GM19238 (cell line): ENCODE measurements around the gene XCR1.
"Not testable (repeated sequence)": the region's sequence is repeated elsewhere in the genome, so short reads cannot be mapped to it uniquely, and the experiment has no call there.

ENCODE experiments used
- DNase-seq: peaks from one replicate; pipeline ENCODE4 v3.0.0; 2011; ENCODE audit warnings: low spot score; ENCODE audit not compliant: insufficient read length

XCR1 gene, protein sequence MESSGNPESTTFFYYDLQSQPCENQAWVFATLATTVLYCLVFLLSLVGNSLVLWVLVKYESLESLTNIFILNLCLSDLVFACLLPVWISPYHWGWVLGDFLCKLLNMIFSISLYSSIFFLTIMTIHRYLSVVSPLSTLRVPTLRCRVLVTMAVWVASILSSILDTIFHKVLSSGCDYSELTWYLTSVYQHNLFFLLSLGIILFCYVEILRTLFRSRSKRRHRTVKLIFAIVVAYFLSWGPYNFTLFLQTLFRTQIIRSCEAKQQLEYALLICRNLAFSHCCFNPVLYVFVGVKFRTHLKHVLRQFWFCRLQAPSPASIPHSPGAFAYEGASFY

DNA sequence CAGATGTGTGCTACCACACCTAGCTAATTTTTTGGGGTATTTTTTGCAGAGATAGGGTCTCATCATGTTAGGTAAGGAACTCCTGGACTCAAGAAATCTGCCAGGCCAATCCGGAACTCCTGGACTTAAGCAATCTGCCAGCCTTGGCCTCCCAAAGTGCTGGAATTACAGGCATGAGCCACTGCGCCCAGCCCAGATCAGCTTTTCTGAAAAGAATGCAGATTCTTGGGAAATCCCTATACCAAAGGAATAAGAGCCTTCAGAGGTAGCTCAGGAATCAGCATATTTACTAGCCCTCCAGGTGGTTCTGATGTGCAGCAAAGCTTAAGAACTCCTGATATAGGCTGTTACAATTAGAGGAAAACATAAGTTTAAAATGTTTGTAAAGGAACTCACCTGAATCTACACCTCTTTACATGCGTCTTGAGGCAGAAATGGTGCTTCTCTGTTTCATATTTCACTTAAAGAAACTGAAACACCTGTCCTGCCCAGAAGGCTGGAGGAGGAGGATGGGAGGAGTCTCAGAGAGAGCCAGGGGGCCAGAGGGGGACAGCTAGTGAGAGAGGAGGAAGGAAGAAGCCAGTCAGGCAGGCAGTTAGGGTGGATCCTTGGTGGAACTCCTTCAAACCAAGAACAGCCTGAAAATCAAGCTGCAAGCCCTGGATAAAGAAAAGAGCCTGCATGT is at the start of gene XCR1:
Gene XCR1 (minus strand): TSS at position 463 of the 685 bp plus-strand sequence. CDS start 5,536 bp downstream, outside the sequence.
- no peak for DNase-seq

DNA sequence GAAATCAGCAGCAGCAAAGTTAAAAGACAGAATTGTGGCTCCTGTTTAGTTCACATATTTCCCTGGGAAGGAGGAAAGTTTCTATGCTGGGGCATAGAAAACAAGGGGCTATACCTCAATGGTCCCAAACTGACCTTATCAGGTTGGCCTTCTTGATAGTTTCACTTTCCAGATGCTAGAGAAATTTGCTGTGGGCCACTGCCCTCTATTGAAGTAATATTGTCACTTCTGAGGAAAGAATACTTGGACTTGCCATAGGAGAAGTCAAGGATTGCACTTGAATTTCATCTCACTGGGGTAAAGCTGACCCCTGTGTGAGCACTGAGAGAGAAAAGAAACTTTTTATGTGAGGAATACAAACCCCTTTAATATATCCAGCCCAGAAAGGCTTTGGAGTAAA is 49.3 kb upstream of the XCR1 start:
- no peak for DNase-seq

DNA sequence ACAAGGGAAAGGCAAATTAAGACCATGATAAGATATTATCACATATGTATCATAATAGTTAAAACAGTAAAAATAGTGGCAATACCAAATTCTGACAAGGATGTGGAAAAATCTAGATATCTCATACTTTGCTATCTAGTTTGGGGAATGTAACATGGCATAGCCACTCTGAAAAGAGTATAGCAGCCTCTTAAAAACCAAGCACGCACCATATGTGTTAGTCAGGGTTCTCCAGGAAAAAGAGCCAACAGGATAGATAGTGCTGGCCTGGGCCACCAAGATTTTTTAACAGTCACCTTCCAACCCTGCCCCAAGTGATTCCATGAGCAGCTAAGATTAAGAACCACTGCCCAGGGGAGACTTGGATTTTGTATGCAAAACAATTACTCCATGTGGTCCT is 48.5 kb upstream of the XCR1 start:
- no peak for DNase-seq

DNA sequence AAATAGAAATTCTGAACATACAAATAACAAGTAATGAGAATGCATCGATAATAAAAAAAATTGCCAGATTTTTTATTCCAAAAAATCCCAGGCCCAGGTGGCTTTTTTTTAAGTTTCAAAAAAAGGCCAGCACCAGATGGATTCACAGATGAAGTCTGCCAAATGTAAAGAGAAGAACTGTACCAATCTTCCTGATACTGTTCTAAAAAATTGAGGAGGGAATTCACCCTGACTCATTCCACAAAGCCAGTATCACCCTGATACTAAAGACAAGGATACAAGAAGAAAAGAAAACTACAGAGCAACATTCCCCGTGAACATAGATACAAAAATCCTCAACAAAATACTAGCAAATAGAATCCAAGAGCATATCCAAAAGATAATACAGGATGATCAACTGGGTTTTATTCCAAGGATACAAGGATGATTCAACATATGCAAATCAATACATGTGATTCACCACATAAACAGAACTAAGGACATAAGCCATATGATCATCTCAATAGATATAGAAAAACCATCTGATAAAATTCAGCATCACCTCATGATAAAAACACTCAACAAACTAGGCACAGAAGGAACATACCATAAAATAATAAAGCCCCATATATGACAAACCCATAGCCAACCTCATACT is 44.1 kb upstream of the XCR1 start:
- no peak for DNase-seq

DNA sequence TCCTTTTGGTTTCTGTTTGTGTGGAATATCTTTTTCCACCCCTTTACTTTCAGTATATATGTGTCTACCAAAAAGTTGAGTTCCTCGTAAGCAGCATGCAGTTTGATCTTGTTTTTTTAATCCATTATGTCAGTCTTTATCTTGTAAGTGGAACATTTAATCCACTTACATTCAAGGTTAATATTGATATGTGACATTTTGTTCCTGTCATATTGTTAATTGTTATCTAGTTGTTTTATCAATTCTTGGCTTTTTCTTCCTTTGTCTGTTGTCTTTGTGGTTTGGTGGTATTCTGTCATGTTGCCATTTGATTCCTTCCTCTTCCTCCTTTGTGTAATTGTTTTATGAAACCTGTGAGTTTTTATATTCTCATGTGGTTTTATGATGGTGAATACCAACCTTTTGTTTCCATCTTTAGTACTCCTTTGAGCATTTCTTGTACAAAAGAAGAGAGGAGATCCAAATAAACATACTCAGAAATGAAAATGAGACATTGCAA is 43.4 kb upstream of the XCR1 start:
- no peak for DNase-seq

DNA sequence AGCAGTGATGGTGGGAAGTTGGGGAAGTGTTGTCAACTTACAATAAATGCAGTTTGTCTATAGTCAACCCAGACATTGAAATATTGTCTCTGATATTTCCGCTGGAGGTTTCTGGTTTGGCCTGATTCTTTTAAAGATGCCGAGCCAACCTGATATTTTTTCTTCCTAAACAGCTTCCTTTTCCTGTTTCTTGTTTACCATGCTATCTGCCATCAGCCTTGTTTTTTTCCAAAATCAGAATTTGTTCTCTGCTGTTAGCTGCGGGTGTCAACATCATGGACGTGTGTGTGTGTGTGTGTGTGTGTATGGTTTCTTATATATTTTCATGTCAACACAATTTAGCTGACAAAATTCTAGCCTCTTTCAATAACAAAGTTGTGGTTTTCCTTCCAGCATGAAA is 41.2 kb upstream of the XCR1 start:
- no peak for DNase-seq

DNA sequence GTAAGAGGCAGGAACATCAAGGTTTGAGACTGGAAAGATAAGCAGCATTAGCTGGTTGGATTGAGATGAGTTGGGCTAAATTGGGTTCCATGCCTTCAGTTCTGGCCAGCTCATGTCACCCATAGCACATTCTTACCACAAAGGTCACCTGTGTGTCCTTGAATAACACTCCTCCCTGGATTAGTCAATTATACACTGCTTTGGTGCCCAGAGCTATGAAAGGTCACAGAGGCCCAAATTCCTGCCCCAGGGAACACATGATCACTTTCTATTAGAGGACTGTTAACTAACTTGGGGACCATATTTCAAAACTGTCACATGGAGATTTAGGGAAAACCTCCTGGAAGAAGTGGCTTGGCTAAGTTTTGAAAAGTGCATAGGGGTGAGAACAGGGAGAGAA is 40.1 kb upstream of the XCR1 start:
- no peak for DNase-seq

DNA sequence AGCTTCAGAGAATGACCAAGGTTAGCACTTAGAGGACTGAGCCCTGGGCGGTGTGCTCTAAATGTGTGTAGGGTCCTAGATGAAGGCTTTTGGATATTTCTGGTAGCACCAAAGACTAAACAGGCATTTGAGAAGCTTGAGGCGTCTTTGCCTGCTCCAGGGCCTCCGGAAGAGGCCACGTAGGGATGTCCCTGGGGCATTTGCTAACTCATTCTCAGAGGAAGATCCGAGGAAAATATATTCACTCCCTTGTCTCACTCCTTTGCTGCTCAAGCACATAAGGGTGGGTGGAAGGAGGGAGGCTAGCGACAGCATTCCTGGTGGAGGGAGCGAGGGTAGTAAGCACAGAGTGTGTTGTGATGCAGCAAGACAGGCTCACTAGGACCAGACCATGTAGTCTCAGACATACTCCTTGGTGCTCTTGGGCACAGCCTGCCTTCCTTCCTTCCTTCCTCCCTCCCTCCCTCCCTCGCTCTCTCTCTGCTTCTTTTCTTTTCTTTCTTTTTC is 38.5 kb upstream of the XCR1 start:
- DNase-seq: no peak

DNA sequence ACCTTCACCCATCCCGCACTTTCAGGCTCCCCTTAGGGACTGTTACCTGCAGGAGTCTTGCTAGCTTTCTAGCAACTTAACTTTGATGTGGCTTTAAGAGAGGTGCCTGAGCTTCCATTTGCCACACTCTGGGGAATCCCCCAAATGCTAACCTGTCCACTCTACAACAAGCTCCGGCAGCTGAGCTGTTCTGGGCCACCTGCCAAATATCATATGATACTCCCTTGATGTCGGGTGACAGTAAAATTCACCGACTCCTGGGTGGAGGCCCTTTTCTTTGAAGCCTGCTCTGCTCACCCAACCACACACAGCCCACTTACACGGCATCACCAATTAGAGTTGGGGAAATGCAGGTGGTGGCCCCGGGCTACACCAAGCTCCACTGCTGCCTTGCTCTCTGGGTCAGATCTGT is 38.0 kb upstream of the XCR1 start:
- DNase-seq: no peak

DNA sequence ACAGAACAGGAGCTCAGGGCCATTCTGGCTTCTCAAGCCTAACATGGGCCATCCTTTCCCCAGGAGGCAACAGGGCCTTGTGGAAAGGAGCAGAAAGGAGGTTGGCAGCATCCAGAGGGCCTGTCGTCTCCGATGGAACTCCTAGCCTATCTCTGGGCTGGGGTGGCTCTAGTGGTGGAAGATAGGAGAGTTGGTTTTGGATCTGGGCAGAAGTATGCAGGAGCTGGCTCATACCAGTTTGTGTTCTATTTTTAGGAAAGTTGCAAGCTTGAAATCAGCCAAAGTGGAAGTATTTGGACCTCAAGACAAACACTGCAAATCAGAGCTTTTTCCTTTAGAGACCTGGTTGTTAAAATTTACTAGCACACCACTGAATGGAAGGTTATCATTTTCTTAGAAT is 35.4 kb upstream of the XCR1 start:
- no peak for DNase-seq

DNA sequence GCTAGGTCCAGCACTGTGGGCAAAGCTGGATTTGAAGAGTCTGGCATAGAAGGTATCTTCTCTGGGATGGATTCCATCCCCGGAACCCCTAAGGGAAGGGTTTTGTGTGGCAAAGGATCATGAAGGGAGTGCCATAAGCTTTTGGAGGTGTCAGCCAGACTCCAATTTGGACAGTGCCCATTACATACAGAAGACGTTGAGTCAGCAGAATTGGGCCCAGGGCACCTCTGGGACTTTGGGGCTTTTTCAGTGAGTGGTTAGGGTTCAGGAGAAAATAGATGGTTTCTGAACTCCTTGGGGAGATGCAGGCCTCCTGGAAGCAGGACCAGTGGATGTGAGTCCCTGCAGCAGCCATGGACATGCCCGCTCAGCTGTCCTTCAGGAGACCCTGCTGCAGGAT is 34.6 kb upstream of the XCR1 start:
- DNase-seq: no peak

DNA sequence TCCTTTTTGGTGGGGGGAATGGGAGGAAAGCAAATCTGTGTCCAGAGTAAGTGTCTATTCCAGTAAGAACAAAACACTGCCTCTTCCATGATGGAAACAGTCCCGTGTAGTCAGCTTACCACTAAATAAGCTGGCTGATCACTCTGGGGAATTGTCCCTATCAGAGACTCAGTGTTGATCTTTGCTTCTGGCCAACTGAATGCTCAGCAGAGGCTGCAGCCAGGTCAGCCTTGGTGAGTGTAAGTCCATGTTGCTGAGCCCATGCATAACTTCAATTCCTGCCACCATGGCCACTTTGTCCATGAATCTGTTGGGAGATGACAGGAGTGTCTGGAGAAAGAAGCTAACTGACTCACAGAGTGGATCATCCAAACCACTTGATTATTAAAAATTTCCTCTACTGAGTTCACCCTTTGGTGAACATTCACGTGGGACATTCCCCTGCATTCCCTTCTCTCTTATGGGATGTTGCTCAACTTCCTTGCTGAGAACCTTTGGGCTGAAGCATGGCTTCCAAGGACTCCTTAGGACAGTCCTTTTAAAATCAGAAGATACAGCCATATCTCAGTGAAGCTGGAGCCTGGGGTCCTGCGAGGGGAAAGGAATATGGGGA is 33.9 kb upstream of the XCR1 start:
- DNase-seq: no peak

DNA sequence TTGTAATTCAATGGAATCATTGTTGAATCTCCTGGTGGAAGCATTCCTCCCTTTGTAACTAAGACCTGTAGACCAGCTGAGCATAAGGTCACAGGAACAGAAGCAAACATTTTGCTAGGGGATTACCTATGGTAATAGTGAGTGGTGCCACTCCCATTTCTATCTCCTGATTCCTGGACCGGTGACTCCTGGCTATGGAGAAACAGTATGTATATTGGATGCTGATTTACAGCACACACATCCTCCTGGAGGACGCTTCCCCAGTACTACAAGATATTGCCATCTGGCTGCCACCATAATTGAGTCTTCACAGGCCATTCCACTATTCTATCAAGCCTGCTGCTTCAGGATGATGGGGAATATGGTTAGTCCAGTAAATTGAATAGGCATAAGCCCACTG is 33.3 kb upstream of the XCR1 start:
- DNase-seq: no peak

DNA sequence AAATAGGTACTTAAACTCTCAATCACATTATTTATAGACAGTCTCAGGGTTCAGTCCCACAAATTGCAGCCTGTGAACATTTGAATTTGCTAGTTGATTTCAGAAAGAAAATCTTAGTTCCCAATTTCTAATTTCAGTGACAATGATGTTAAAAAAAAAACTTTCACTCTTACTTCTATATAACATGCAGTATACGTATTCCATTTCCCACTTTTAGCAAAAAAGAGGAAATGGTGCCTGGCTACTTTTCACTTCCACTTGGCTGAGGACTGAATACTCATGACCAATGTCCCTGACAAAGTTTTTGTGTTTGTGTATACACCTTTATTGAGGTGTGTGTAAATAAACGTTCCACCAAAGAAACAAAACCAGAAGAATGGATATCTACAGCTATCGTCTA is 32.1 kb upstream of the XCR1 start:
- no peak for DNase-seq

DNA sequence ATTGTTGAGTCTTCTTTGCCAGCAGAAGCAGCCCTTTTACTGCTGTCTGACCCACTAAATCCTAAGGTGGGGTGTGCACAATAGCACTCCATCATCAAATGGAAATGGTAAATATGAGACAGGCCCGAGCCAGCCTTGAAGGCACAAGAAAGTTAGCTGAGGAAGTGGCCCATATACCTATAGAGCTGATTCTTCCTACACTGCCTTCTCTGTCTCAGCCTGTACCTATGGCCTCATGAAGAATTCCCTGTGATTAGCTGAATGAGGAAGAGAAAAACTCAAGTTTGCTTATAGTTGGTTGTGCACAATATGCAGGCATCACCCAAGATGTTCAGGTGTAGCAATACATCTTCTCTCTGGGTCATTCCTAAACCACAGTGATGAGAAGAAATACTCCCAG is 31.7 kb upstream of the XCR1 start:
- no peak for DNase-seq

DNA sequence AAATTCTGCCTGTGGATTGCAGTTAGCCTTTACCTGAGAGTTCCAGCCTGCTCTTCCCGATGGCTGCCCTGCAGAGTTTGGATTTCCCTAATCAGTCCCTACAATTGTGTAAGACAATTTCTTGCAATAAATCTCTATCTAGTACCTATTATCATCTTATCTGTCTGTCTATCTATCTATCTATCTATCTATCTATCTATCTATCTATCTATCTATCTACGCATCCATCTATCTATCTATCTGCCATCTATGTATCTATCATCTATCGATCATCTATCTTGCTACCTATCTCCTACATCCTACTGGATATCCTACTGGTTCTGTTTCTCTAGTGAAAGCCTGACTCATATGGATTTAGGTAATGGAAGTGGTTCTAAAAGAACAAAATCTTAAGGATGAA is 30.4 kb upstream of the XCR1 start:
- DNase-seq: no peak

DNA sequence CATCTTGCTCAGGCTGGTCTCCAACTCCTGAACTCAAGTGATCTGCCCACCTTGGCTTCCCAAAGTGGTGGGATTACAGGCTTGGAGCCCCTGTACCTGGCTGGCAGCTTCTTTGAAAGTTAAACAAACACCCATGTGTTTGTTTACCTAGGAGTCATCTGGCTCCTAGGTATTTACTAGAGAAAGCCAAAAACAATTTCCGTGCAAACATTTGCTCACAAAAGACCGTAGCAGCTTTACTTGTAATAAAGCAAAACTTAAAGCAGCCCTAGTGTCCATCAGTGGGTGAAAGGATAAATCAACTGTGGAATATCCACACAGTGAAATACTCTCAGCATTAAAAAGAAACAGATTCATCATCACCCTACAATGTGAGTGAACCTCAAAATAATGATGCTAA is 29.4 kb upstream of the XCR1 start:
- no peak for DNase-seq

DNA sequence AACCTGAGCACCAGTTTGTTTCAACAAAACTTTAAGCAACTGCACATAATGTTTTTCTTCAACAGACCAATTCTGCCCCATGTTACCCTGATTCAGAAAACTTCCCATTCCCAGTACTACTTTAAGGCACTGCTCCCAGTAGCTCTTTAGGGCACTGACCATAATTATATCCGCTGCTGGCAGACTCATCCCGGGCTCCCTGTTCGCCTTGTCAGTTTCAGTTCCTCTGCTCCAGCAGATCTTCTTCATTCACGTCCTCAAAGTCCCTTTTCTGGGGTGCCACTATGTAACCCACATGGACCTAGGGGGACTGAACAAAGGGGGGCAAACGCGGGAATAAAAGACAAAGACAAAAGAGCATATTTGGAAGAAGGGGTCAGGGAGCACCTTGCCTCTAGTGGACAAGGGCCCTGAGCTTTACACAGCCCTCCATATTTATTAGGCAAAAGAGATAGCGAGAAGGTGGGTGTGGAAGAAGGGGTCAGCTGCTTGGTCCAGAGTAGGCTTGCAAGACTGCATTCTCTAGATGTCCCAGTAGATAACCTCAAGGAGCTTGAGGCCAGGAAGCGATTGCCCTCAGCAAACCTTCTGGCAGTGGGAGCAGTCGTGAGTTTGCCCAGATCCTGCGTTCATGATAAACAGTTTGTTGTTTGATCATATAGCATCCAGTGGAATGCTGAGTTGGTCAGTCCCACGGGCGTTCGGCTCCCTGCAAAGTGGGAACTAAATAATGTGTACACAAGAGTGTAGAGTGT is 26.7 kb upstream of the XCR1 start:
- DNase-seq: not testable (repeated sequence)

DNA sequence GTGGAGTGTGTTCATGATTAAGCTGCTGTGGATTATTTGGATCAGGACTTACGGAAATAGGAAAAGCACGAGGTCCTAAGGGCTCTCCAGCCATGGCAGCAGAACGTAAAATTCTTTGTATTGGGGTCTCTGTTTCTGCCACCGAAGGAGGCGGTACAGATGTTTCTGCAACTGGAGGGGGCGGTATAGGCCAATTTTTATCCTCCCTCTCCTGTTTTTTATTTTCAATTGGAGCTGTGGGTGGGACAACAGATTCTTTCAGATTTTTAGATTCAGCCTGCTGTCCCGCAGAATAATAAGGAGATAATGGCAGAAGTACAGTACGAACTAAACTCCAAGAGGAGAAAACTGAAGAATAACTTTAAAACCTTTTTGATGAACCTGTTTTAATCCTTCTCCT is 26.0 kb upstream of the XCR1 start:
- DNase-seq: not testable (repeated sequence)

DNA sequence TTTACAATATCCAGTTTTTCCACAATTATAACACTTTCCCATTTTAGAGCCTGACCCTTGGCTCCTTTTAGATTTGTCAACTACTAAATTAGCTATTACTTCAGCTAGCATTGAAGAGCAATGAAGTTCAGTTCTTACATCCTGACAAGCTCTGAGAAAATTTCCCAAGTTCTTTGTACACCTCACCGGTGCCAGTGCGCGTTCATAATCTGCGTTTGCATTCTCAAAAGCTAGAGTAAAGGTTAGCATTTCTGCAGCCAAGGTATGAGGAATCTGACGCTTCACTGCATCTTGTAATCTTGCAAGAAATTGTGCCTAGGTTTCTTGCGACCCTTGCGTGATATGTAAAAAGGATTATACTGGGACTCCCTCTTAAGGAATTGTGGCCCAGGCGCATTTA is 25.2 kb upstream of the XCR1 start:
- DNase-seq: no peak

DNA sequence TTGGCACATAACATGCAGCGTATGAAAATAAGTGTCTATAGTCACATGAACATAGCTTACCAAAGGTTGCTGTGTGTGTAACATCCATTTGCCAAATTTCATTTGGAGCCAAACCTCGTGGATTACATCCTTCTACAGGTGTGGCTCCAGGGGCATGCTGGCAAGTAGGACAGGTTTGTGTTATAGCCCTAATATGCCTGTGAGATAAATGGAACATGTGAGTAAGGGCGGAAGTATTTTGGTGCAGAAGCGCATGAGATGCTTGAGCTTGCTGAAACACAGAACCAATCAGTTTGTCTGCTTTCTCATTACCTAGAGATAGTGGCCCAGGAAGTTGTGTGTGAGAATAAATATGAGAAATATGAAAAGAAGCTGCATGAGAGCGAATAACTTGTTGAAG is 21.8 kb upstream of the XCR1 start:
- no peak for DNase-seq
